CD4-positive, alpha-beta T cell treated with Interferon alpha-2 for 1 hour (primary cell): ENCODE data around the gene RAB19.

Experiments used
- DNase-seq, 2 donors: peaks; one replicate each; pipeline ENCODE4 v3.0.0-alpha.2; 2020 to 2022

Gene RAB19

DNA sequence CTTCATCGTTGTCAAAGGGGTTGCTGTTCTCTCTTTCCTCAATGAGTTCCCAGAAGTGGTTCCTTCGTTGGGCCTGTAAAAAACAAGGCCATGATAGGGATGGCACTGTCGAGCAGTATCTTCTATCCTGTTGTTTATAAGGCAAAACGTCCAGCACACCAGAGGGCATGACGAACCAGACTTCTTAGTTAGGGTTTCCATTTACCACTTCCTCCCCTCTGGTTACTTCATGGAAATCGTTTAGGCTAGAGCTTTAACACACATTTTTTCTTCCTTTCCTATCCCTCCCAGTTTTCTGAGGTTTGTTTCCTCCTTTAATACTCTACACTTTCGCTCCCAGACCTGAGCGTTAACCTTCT, 50.8 kb downstream of the RAB19 start:
- DNase-seq: no peak

DNA sequence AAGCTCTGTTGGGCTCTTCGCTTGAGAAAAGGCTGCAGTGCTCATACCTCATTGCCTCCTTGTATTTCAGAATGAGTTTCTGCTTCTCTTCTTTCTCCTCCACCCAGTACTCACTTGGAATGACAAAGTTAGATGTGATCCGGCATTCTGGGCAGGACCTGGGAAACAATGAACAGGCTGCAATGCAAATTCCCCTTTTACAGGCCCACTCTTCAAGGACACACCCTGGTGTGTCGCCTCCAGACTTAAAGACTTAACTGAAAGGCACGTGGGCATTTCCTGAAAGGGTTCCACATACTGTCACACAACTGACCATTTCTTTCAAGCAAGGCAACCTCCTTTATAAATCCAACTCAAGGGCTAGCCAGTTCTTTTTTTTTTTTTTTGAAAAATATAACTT, 51.9 kb downstream of the RAB19 start:
- DNase-seq: no peak

DNA sequence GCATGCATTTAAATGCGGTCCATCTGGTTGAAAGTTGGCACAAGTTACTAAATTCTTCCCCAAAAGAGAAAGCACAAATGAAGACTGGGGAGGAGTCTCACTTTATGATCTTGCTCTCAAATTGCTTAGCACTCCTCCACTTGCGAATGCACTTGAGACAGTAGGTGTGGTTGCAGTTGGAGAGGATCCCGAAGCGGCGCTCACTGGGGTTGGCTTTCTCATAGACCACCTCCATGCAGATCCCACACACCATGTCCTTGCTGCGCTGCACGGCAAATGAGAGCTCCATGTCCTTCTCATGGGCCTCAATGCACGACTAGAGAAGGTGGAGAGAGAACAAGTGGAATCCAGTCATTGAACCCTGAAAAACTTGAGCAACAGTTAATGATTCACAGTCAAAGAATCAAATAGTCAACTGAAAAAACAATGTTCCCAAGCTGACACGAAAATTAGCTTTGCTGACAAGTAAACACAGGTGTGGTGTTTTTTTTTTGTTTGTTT, 52.7 kb downstream of the RAB19 start:
- no peak for DNase-seq

DNA sequence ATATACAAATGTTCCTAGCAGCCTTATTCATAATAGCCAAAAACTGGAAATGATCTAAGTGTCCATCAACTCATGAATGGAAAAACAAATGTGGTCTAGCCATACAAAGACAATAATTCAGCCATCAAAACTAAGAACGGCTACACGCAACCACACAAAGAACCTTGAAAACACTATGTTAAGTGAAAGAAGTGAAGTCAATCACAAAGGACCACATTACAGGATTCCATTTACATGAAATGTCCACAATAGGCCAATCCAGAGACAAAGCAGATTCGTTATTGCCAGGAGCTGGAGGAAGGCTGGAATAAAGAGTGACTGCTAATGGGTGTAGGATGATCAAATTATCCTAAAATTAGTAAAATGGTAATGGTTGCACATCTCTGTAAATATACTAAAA, 54.3 kb downstream of the RAB19 start:
- no peak for DNase-seq

DNA sequence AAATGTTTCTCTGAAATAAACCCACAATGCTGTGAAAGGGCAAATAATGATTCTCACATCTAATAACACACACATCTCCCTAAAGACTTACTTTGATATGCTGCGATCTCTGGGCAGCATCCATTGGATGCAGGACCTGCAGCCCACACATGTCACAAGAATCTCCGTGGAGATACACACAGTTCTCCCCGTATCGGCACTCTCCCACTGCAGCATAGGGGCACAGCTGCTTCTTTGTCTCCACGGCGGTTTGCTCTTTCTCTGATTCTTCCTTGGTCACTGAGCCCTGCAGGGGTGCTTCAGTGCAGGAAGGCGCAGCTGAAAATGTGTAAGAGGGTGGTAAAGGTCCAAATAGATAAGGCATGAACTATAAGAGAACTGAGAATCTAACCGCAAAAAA, 55.1 kb downstream of the RAB19 start:
- DNase-seq: no peak

DNA sequence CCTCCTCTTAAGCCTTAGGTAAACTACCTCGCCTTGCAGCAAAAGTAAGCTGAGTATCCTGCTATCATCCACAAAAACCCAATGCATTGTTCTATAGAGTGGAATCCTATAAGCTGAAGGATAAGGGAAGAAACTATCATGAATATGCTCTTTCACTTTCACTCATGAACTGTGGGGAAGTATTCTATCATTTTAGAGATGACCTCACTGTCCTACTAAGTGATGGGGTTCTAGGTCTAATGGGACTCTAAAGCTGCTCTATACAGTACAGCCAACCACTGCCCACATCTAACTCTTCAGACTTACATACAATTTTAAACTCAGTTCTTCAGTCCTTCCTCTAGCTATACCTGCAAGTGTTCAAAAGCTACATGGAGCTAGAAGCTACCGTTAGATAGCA, 59.3 kb downstream of the RAB19 start:
- no peak for DNase-seq

DNA sequence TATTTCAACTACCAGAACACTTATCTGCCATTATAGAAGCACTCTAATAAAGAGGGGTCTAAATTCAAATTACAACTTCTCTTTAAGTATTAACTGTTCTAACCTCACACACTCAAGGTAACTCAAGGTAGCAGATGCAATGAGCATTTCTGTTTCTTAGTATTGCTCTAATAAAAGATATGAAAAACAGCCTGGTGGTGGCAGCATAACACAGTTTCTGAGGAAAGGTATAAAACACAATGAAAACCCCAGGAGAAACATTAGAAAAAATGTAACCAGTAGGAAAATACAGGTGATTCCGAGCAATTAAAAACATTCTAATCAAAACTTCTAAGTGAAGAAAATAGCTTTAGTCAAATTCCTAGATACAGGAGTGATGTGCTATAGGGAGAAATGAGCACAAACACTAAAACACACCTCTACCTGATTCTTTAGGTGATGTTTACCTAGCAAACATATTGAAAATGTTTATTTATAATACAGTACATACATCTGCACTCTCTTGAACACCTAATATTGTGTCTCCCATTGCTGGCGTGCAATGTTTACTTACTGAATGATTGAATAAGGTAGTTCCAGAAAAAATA, 72.0 kb downstream of the RAB19 start:
- peak; percentile 24 to 77 for DNase-seq

DNA sequence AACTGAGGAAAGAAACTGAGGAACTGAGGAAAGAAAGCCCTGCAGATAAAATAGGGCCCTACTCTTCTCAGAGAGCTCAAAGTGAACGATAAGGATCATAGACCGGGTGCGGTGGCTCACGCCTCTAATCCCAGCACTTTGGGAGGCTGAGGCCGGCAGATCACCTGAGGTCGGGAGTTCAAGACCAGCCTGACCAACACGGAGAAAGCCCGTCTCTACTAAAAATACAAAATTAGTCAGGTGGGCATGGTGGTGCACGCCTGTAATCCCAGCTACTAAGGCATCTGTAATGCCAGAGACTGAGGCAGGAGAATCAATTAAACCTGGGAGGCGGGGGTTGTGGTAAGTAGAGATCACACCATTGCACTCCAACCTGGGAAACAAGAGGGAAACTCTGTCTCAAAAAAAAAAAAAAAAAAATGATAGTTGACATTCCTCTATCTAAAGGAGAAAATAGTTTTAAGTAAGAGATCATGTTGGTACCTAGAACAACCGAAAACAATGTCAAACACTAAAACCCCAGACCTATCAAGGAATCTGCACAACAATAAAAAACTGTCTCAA, 72.9 kb downstream of the RAB19 start:
- DNase-seq: no peak
